Trophoblast cell (in vitro differentiated cells and primary cell): ENCODE data around the gene ZDHHC16.

Source experiments
- DNase-seq, 2 donors: peaks; one replicate each; pipeline ENCODE4 v3.0.0-alpha.2; 2016
- H2AFZ ChIP-seq: 2 replicates; pipeline ENCODE4 v1.6.1; 2013; ENCODE audit warnings: low read length, moderate library complexity, mild to moderate bottlenecking; ENCODE audit not compliant: insufficient read depth, poor library complexity
- H2AK5ac ChIP-seq: 2 replicates; pipeline ENCODE4 v1.6.1; 2013; ENCODE audit warnings: mild to moderate bottlenecking, low read length
- H2BK120ac ChIP-seq: 2 replicates; pipeline ENCODE4 v1.6.1; 2013; ENCODE audit warnings: low read length, mild to moderate bottlenecking, moderate library complexity; ENCODE audit not compliant: insufficient read depth, poor library complexity
- H2BK12ac ChIP-seq: 2 replicates; pipeline ENCODE4 v1.6.1; 2013; ENCODE audit warnings: mild to moderate bottlenecking, low read length, moderate library complexity
- H2BK5ac ChIP-seq: 2 replicates; pipeline ENCODE4 v1.6.1; 2013; ENCODE audit warnings: low read length, low read depth, moderate library complexity, mild to moderate bottlenecking; ENCODE audit not compliant: poor library complexity
- H3K14ac ChIP-seq: 2 replicates; pipeline ENCODE4 v1.6.1; 2013; ENCODE audit warnings: mild to moderate bottlenecking, low read length
- H3K18ac ChIP-seq: 2 replicates; pipeline ENCODE4 v1.6.1; 2013; ENCODE audit warnings: mild to moderate bottlenecking, low read length
- H3K23ac ChIP-seq: 2 replicates; pipeline ENCODE4 v1.6.1; 2013; ENCODE audit warnings: low read length
- H3K27ac ChIP-seq: 2 replicates; pipeline ENCODE4 v1.5.1; 2013; ENCODE audit warnings: low read depth, mild to moderate bottlenecking, inconsistent platforms, low read length, moderate library complexity
- H3K27me3 ChIP-seq: 2 replicates; pipeline ENCODE4 v1.6.1; 2013; ENCODE audit warnings: inconsistent platforms, mild to moderate bottlenecking, low read length, moderate library complexity; ENCODE audit not compliant: insufficient read depth
- H3K36me3 ChIP-seq, 2 experiments: 1 replicate in 1 of 2; 2 replicates in 1 of 2; pipeline ENCODE4 v1.6.1; 2013; ENCODE audit warnings: low read length in 2 of 2, mild to moderate bottlenecking in 2 of 2, moderate library complexity in 1 of 2; ENCODE audit not compliant: insufficient read depth in 2 of 2, control insufficient read depth in 1 of 2
- H3K4ac ChIP-seq: 2 replicates; pipeline ENCODE4 v1.6.1; 2013; ENCODE audit warnings: low read depth, mild to moderate bottlenecking, low read length, moderate library complexity
- H3K4me1 ChIP-seq, 2 experiments: 1 replicate in 1 of 2; 2 replicates in 1 of 2; pipeline ENCODE4 v1.6.1; 2013; ENCODE audit warnings: low read length in 2 of 2, mild to moderate bottlenecking in 2 of 2, moderate library complexity in 1 of 2; ENCODE audit not compliant: insufficient read depth in 2 of 2, control insufficient read depth in 1 of 2
- H3K4me2 ChIP-seq: 2 replicates; pipeline ENCODE4 v1.6.1; 2013; ENCODE audit warnings: inconsistent platforms, mild to moderate bottlenecking, low read length, moderate library complexity
- H3K4me3 ChIP-seq: 2 replicates; pipeline ENCODE4 v1.5.1; 2013; ENCODE audit warnings: mild to moderate bottlenecking, low read depth, low read length, inconsistent platforms
- H3K79me1 ChIP-seq: one replicate; pipeline ENCODE4 v1.6.1; 2013; ENCODE audit warnings: low read length
- H3K79me2 ChIP-seq: 2 replicates; pipeline ENCODE4 v1.6.1; 2013; ENCODE audit warnings: low read length, mild to moderate bottlenecking; ENCODE audit not compliant: control insufficient read depth, insufficient read depth, poor library complexity
- H3K9ac ChIP-seq: 2 replicates; pipeline ENCODE4 v1.6.1; 2013; ENCODE audit warnings: mild to moderate bottlenecking, low read length
- H3K9me3 ChIP-seq: 2 replicates; pipeline ENCODE4 v1.6.1; 2013; ENCODE audit warnings: low read depth, mild to moderate bottlenecking, control low read depth, inconsistent platforms, low read length; ENCODE audit not compliant: insufficient read depth
- H4K12ac ChIP-seq: 2 replicates; pipeline ENCODE4 v1.6.1; 2013; ENCODE audit warnings: low read depth, mild to moderate bottlenecking, low read length, moderate library complexity
- H4K8ac ChIP-seq: 2 replicates; pipeline ENCODE4 v1.6.1; 2013; ENCODE audit warnings: low read depth, mild to moderate bottlenecking, low read length, moderate library complexity
- H4K91ac ChIP-seq: one replicate; pipeline ENCODE4 v1.6.1; 2013; ENCODE audit warnings: low read depth, mild to moderate bottlenecking, low read length, moderate library complexity
- WGBS: extraction: QIAGEN DNeasy Blood & Tissue Kit; methylation state at CpG from one replicate; pipeline ENCODE4 v1.1.7; 2013; ENCODE audit warnings: missing lambda C conversion rate; ENCODE audit not compliant: insufficient read length, insufficient coverage; ENCODE audit errors: extremely low coverage; 5-methylcytosine and 5-hydroxymethylcytosine counted together

The ZDHHC16 gene

GRCh38 chr10:97481071-97481470, 35.1 kb downstream of the ZDHHC16 start:
- Histone ChIP-seq H3K18ac (no peak overlapping the region), H3K27me3 (no peaks in the 10 kb centered on the region), H3K9ac (no peak overlapping the region), H3K79me2 (no peaks in the 10 kb centered on the region), H3K14ac (no peak overlapping the region), H2BK12ac (no peak overlapping the region), H2BK5ac (no peak overlapping the region), H3K36me3 (peaks cover 23 to 37% of the 10 kb centered on the region in 2 experiments), H3K79me1 (no peaks in the 10 kb centered on the region), H2BK120ac (no peak overlapping the region), H4K8ac (no peak overlapping the region), H4K91ac (no peak overlapping the region), H3K4me1 (no peaks in the 10 kb centered on the region), H2AFZ (no peak overlapping the region), H2AK5ac (no peak overlapping the region), H3K4ac (no peak overlapping the region), H3K4me3 (no peak overlapping the region), H3K27ac (no peak overlapping the region), H3K9me3 (no peaks in the 10 kb centered on the region), H4K12ac (no peak overlapping the region), H3K23ac (no peak overlapping the region), H3K4me2 (no peak overlapping the region)
- DNase-seq: peak; percentile 17 to 41
- WGBS: no CpG with 5 or more reads among the region's 4 CpGs

GRCh38 chr10:97482381-97482780, 36.4 kb downstream of the ZDHHC16 start:
- H3K23ac ChIP-seq: no peak overlapping the region
- no peak overlapping the region for H2AK5ac ChIP-seq
- H3K9ac ChIP-seq: no peak overlapping the region
- H4K12ac ChIP-seq: no peak overlapping the region
- no peaks in the 10 kb centered on the region for H3K27me3 ChIP-seq
- H2BK120ac ChIP-seq: no peak overlapping the region
- no peak overlapping the region for H3K27ac ChIP-seq
- H2BK12ac ChIP-seq: no peak overlapping the region
- no peaks in the 10 kb centered on the region for H3K79me2 ChIP-seq
- H3K18ac ChIP-seq: no peak overlapping the region
- no peaks in the 10 kb centered on the region for H3K9me3 ChIP-seq
- no peak for DNase-seq
- H3K4me3 ChIP-seq: no peak overlapping the region
- no peak overlapping the region for H4K91ac ChIP-seq
- H3K79me1 ChIP-seq: no peaks in the 10 kb centered on the region
- H3K14ac ChIP-seq: no peak overlapping the region
- no CpG with 5 or more reads among the region's 1 CpG for WGBS
- H3K36me3 ChIP-seq: peaks cover 24 to 26% of the 10 kb centered on the region in 2 experiments
- H4K8ac ChIP-seq: no peak overlapping the region
- no peak overlapping the region for H2AFZ ChIP-seq
- H3K4me1 ChIP-seq: no peaks in the 10 kb centered on the region
- no peak overlapping the region for H3K4ac ChIP-seq
- H3K4me2 ChIP-seq: no peak overlapping the region
- H2BK5ac ChIP-seq: no peak overlapping the region

- Histone ChIP-seq H3K14ac (no peak overlapping the region), H2BK5ac (no peak overlapping the region), H3K4me2 (no peak overlapping the region), H3K4me3 (no peak overlapping the region), H4K12ac (no peak overlapping the region), H3K27ac (no peak overlapping the region), H3K36me3 (peaks cover 18 to 19% of the 10 kb centered on the region in 2 experiments), H3K23ac (no peak overlapping the region), H3K9me3 (no peaks in the 10 kb centered on the region), H2BK120ac (no peak overlapping the region), H3K79me1 (no peaks in the 10 kb centered on the region), H3K79me2 (no peaks in the 10 kb centered on the region), H4K91ac (no peak overlapping the region), H3K27me3 (no peaks in the 10 kb centered on the region), H2AFZ (no peak overlapping the region), H2AK5ac (no peak overlapping the region), H3K18ac (no peak overlapping the region), H3K4me1 (no peaks in the 10 kb centered on the region), H3K4ac (peak overlapping the region; percentile 40), H4K8ac (no peak overlapping the region), H3K9ac (no peak overlapping the region), H2BK12ac (no peak overlapping the region)
- no peak for DNase-seq
- no CpG with 5 or more reads among the region's 3 CpGs for WGBS
Measured at GRCh38 chr10:97483506-97483905, 37.5 kb downstream of the ZDHHC16 start.

GRCh38 chr10:97483921-97484320, 37.9 kb downstream of the ZDHHC16 start:
- Histone ChIP-seq H3K79me1 (no peaks in the 10 kb centered on the region), H3K4me3 (no peak overlapping the region), H3K4me1 (no peaks in the 10 kb centered on the region), H4K91ac (no peak overlapping the region), H3K14ac (no peak overlapping the region), H4K8ac (no peak overlapping the region), H2AFZ (no peak overlapping the region), H3K79me2 (peaks cover under 1% of the 10 kb centered on the region), H2BK120ac (no peak overlapping the region), H3K23ac (no peak overlapping the region), H2AK5ac (no peak overlapping the region), H2BK12ac (no peak overlapping the region), H3K18ac (no peak overlapping the region), H3K27ac (no peak overlapping the region), H3K4ac (peak overlapping the region; percentile 40), H3K27me3 (no peaks in the 10 kb centered on the region), H3K4me2 (no peak overlapping the region), H2BK5ac (no peak overlapping the region), H4K12ac (no peak overlapping the region), H3K9me3 (no peaks in the 10 kb centered on the region), H3K9ac (no peak overlapping the region), H3K36me3 (peaks cover 16 to 18% of the 10 kb centered on the region in 2 experiments)
- DNase-seq: no peak
- no CpG with 5 or more reads among the region's 1 CpG for WGBS
